Stimulated activated CD4-positive, alpha-beta T cell treated with anti-CD3 and anti-CD28 coated beads, Interleukin-2, amount 100 ng/mL, for 24 hours (primary cell): Measurements from ENCODE around the gene NCAN.
"Not testable (repeated sequence)": the region's sequence is repeated elsewhere in the genome, so short reads cannot be mapped to it uniquely, and the experiment has no call there.

Experiments used
- DNase-seq, 2 donors: peaks; one replicate each; pipeline ENCODE4 v3.0.0-alpha.2; 2020

NCAN gene

GRCh38 chr19:19226204-19226603 lies 14.4 kb downstream of the NCAN start:
- no peak for DNase-seq

- DNase-seq, result no peak
These were observed 14.9 kb downstream of the NCAN start for GRCh38 chr19:19226663-19227062.

GRCh38 chr19:19227217-19227616 lies 15.5 kb downstream of the NCAN start:
- DNase-seq, result no peak

GRCh38 chr19:19229701-19230100 lies 17.9 kb downstream of the NCAN start:
- DNase-seq, result no peak

GRCh38 chr19:19230999-19231398 lies 19.2 kb downstream of the NCAN start:
- DNase-seq, result no peak

- no peak for DNase-seq
These were observed 20.5 kb downstream of the NCAN start for GRCh38 chr19:19232261-19232721.

GRCh38 chr19:19234220-19234816 lies 22.6 kb downstream of the NCAN start:
- DNase-seq, result no peak

GRCh38 chr19:19236173-19236572 lies 24.4 kb downstream of the NCAN start:
- DNase-seq, result no peak

- DNase-seq, result no peak
These were observed 26.6 kb downstream of the NCAN start for GRCh38 chr19:19238126-19238894.

GRCh38 chr19:19239675-19240074 lies 27.9 kb downstream of the NCAN start:
- no peak for DNase-seq

- no peak for DNase-seq
These were observed 28.7 kb downstream of the NCAN start for GRCh38 chr19:19240476-19240875.

GRCh38 chr19:19250196-19250801 lies 38.5 kb downstream of the NCAN start:
- DNase-seq, result no peak

GRCh38 chr19:19253409-19253808 lies 41.7 kb downstream of the NCAN start:
- DNase-seq, result not testable (repeated sequence)

- no peak for DNase-seq
These were observed 44.6 kb downstream of the NCAN start for GRCh38 chr19:19256072-19256969.

GRCh38 chr19:19257137-19257536 lies 45.4 kb downstream of the NCAN start:
- no peak for DNase-seq

GRCh38 chr19:19257836-19258588 lies 46.3 kb downstream of the NCAN start:
- DNase-seq, result no peak

- DNase-seq, result no peak
These were observed 47.0 kb downstream of the NCAN start for GRCh38 chr19:19258589-19259338.

GRCh38 chr19:19259741-19260140 lies 48.0 kb downstream of the NCAN start:
- no peak for DNase-seq

GRCh38 chr19:19260417-19261214 lies 48.9 kb downstream of the NCAN start:
- DNase-seq, result no peak

GRCh38 chr19:19261350-19262189 lies 49.8 kb downstream of the NCAN start:
- DNase-seq, result no peak
